IMR-90 (cell line): ENCODE data around the gene NCKAP5L.

Experiments
- CHD1 ChIP-seq: IDR thresholded peaks from 2 replicates; pipeline ENCODE4 v1.6.1; 2012; ENCODE audit warnings: low read depth, low read length, improper control_type of control experiment
- CTCF ChIP-seq: conservative IDR thresholded peaks from 2 replicates; pipeline ENCODE4 v1.5.1; 2012; ENCODE audit warnings: mild to moderate bottlenecking, low read depth, low read length, improper control_type of control experiment
- NFE2L2 ChIP-seq: fragments of 150-350 bp; IDR thresholded peaks from 2 replicates; pipeline ENCODE4 v1.6.1; 2016; ENCODE audit warnings: low read depth, mild to moderate bottlenecking, low read length
- POLR2A ChIP-seq: IDR thresholded peaks from 2 replicates; pipeline ENCODE4 v1.6.1; 2012; ENCODE audit warnings: mild to moderate bottlenecking, low read depth, low read length
- RAD21 ChIP-seq: IDR thresholded peaks from 2 replicates; pipeline ENCODE4 v1.6.1; 2012; ENCODE audit warnings: low read length, improper control_type of control experiment
- RCOR1 ChIP-seq: IDR thresholded peaks from 2 replicates; pipeline ENCODE4 v1.6.1; 2012; ENCODE audit warnings: mild to moderate bottlenecking, low read length, improper control_type of control experiment; ENCODE audit not compliant: insufficient replicate concordance
- RFX5 ChIP-seq: IDR thresholded peaks from 2 replicates; pipeline ENCODE4 v1.8.0; 2012; ENCODE audit warnings: low read depth, mild to moderate bottlenecking, low read length, moderate library complexity

DNA sequence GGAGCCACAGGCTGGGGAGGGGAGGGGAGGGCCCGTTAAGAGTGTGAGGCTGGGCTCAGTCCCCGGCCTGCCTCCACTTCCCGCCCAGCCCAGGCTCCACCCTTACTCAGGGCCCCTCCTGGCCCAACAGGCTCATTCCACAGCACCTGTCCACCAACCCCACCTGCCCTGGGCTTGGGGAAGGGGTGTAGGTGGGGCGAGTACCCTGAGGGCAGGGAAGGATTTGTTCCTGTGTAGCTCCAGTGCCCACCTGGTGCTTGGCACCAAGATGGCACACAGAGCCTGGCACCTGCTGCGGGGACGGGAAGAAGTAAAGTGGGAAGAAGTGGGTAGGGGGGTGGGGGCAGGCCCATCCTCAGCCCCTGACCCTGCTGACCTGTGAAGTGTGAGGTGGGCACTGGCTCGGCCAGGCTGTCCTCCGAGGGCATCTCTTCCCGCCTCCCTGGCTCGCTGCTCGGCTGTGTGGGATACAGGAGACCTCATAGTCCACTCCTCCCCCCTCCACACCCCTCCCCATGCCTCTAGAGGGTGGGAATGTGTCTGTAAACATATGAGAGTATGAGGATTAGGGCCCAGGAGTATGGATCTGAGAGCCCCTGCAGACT, 35.1 kb downstream of the NCKAP5L start:
- TF ChIP-seq NFE2L2, result no peak
- no peak for TF ChIP-seq CTCF
- TF ChIP-seq RFX5, result no peak
- no peak for TF ChIP-seq RCOR1
- no peak for TF ChIP-seq RAD21
- TF ChIP-seq POLR2A, result no peak
- TF ChIP-seq CHD1, result no peak
